Activated T-cell treated with anti-CD3 and anti-CD28 coated beads, Interleukin-2, amount 50 U/mL, for 72 hours (primary cell): ENCODE measurements around the gene TMEM50B. TPM values are rescaled to one million over a fixed set of nuclear protein-coding genes. Genes with fewer than 3 reads are reported as not detected.
"Not testable (repeated sequence)": the region's sequence is repeated elsewhere in the genome, so short reads cannot be mapped to it uniquely, and the experiment has no call there.

ENCODE experiments used
- ATAC-seq, 2 donors: fragments of 150-1000 bp; cut with Tn5 transposase; replicated peaks in 1 of 2; 2 replicates each; pipeline ENCODE4 v1.10.0; 2021; ENCODE audit warnings: moderate library complexity in 2 of 2, mild to moderate bottlenecking in 1 of 2
- DNase-seq, 2 donors: peaks; one replicate each; pipeline ENCODE4 v3.0.0; 2021 to 2022; ENCODE audit warnings: mixed read lengths in 1 of 2
- H3K27ac Mint-ChIP-seq: one replicate; pipeline ENCODE4 v1.8.0; 2022; ENCODE audit warnings: mild to moderate bottlenecking, moderate library complexity, mixed read lengths
- H3K27me3 Mint-ChIP-seq: one replicate; pipeline ENCODE4 v1.8.0; 2022; ENCODE audit warnings: low read depth, mixed read lengths
- H3K36me3 Mint-ChIP-seq, 2 donors: one replicate each; pipeline ENCODE4 v1.8.0; 2022; ENCODE audit warnings: mixed read lengths in 2 of 2, mild to moderate bottlenecking in 1 of 2; ENCODE audit not compliant: insufficient read depth in 2 of 2
- H3K4me1 Mint-ChIP-seq: one replicate; pipeline ENCODE4 v1.8.0; 2022; ENCODE audit warnings: low read depth, mixed read lengths
- H3K4me3 Mint-ChIP-seq, 2 donors: one replicate each; pipeline ENCODE4 v1.8.0; 2022; ENCODE audit warnings: mild to moderate bottlenecking in 2 of 2, mixed read lengths in 2 of 2, moderate library complexity in 2 of 2
- H3K9me3 Mint-ChIP-seq, 2 donors: one replicate each; pipeline ENCODE4 v1.8.0; 2022; ENCODE audit warnings: mixed read lengths in 2 of 2
- total RNA-seq, 2 donors: library from RNA; stranded (reverse); gene quantifications; one replicate each; pipeline ENCODE4 v1.2.3, GENCODE V29; 2022

Gene TMEM50B
- total RNA-seq, 2 donors from 2014 or later = 18.1 to 27.2 TPM

GRCh38 chr21:33461538-33462250 is 18.1 kb downstream of the TMEM50B start:
- H3K27me3 Mint-ChIP-seq = no peaks in the 10 kb centered on the region
- H3K4me1 Mint-ChIP-seq = no peaks in the 10 kb centered on the region
- no peak overlapping the region for H3K27ac Mint-ChIP-seq
- ATAC-seq (no peak), DNase-seq (no peak)
- no peaks in the 10 kb centered on the region for H3K9me3 Mint-ChIP-seq
- H3K36me3 Mint-ChIP-seq = no peaks in the 10 kb centered on the region
- H3K4me3 Mint-ChIP-seq = no peak overlapping the region

DNA sequence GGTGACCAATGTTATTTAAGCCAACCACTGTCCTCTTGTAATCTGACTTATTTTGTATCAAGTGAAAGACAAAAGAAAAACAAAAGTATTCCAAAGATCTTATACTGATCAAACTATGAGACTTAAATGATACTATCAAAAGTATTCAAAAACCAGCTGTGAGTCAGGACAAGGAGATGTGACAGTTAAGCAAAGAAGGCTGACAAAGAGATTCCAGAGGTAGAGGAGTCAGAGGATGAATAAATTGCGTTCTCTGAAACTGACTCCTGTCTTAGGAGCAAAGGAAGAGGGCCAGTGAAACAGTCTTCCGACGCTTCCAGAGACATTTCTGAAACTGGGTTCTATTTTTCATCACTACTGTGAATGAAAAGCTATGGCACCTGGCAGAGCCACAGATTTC is 20.9 kb downstream of the TMEM50B start:
- Mint-ChIP-seq H3K27me3 (no peaks in the 10 kb centered on the region), H3K4me3 (no peak overlapping the region), H3K36me3 (no peaks in the 10 kb centered on the region), H3K4me1 (no peaks in the 10 kb centered on the region), H3K9me3 (no peaks in the 10 kb centered on the region), H3K27ac (no peak overlapping the region)
- DNase-seq = no peak
- no peak for ATAC-seq

DNA sequence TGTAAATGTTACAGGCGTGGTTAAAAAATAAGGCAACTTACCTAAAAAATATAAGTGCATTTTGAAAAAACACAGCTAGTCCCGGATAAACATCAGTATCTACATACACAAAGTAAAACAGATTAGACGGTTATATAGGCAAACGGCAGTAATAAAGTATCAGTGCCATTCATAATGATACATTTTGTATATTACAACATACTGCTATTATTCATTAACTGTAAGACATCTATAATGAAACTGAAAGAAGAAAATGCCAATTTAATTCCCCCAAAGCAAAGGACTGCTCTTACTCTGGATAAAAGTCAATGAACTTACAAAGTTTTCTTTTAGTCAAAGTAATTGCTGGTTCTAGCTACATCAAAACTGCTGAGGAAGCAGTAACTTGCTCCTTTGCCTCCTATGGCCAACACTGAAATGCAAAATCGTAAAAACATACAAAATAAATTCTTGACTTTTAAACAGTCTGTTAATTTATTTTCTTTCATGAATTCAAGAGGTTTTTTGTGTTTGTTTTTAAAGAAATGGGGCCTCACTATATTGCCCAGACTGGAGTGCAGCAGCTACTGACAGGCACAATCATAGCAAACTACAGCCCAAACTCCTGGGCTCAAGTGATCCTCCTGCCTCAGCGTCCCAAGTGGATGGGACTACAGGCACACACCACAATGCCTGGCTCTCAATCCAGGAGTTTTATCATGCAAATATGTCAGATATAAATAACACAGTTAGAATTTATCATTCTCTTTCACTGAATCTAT is 23.9 kb downstream of the TMEM50B start:
- peaks cover 0 to 4% of the 10 kb centered on the region in 2 donors for H3K36me3 Mint-ChIP-seq
- no peak overlapping the region for H3K27ac Mint-ChIP-seq
- H3K27me3 Mint-ChIP-seq = no peaks in the 10 kb centered on the region
- DNase-seq (no peak), ATAC-seq (peak in 1 of 2 donors; percentile 30)
- H3K4me3 Mint-ChIP-seq = no peak overlapping the region
- no peaks in the 10 kb centered on the region for H3K4me1 Mint-ChIP-seq
- no peaks in the 10 kb centered on the region for H3K9me3 Mint-ChIP-seq

DNA sequence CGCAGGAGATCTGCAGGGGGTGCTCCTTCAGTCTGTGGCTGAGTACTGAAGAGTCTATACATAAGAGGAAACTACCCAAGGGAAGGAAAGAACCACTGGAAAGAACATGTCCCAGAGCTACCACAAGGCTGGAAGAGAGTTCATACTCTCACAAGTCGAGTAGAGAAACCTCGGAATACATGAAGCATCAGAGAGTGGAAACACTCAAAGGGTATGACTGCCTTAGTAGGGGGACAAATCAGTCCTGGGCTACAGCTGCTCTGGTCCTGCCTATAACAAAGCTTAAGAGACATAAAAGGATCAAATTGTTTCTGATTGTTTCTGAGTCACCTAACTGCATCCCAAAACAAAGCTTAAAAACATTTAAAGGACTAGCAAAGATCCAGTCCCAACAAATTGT is 27.4 kb downstream of the TMEM50B start:
- no peaks in the 10 kb centered on the region for H3K27me3 Mint-ChIP-seq
- H3K4me1 Mint-ChIP-seq = no peaks in the 10 kb centered on the region
- ATAC-seq (no peak), DNase-seq (no peak)
- H3K27ac Mint-ChIP-seq = peak overlapping the region; percentile 32
- no peak overlapping the region for H3K4me3 Mint-ChIP-seq
- H3K9me3 Mint-ChIP-seq = no peaks in the 10 kb centered on the region
- H3K36me3 Mint-ChIP-seq = peaks cover 0 to 4% of the 10 kb centered on the region in 2 donors

GRCh38 chr21:33451634-33452071 is 28.1 kb downstream of the TMEM50B start:
- Mint-ChIP-seq H3K4me1 (no peaks in the 10 kb centered on the region), H3K27ac (peak overlapping the region; percentile 8), H3K27me3 (no peaks in the 10 kb centered on the region), H3K4me3 (no peak overlapping the region), H3K9me3 (no peaks in the 10 kb centered on the region), H3K36me3 (peaks cover 0 to 4% of the 10 kb centered on the region in 2 donors)
- no peak for DNase-seq
- no peak for ATAC-seq

DNA sequence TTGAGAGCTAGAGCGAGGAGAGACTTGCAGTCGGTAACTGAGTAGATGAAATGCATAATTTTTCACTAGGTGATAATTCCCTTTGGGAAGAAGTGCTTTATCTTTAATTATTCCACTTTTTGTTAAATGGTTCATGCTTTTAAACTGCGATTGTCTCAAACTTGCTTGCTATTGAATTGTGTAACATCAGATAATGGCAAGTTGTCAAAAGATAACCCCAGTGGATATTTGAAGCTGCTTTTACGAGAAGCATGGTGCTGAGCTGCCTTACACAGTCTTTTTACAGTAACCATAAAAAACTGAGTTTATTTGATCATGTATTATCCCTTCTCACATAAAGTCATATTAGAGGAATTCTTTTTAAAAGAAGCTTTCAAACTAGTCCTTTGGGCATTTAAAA is 30.2 kb downstream of the TMEM50B start:
- H3K27ac Mint-ChIP-seq = no peak overlapping the region

GRCh38 chr21:33446620-33447019 is 33.2 kb downstream of the TMEM50B start:
- DNase-seq, H3K9me3 Mint-ChIP-seq, H3K36me3 Mint-ChIP-seq, H3K27me3 Mint-ChIP-seq, H3K27ac Mint-ChIP-seq, H3K4me3 Mint-ChIP-seq, H3K4me1 Mint-ChIP-seq, ATAC-seq: not testable (repeated sequence)

More for the DNA sequence above, 30.2 kb downstream of the TMEM50B start:
- Mint-ChIP-seq H3K9me3 (no peaks in the 10 kb centered on the region), H3K36me3 (peaks cover 0 to 4% of the 10 kb centered on the region in 2 donors), H3K4me3 (no peak overlapping the region), H3K4me1 (peaks cover 6% of the 10 kb centered on the region), H3K27me3 (no peaks in the 10 kb centered on the region)
- DNase-seq = no peak
- no peak for ATAC-seq

GRCh38 chr21:33444499-33444898 is 35.3 kb downstream of the TMEM50B start:
- Mint-ChIP-seq H3K4me1 (peaks cover 11% of the 10 kb centered on the region), H3K36me3 (no peaks in the 10 kb centered on the region), H3K27ac (no peak overlapping the region), H3K4me3 (no peak overlapping the region), H3K9me3 (no peaks in the 10 kb centered on the region), H3K27me3 (no peaks in the 10 kb centered on the region)
- DNase-seq (no peak), ATAC-seq (peak in 1 of 2 donors; percentile 5)

DNA sequence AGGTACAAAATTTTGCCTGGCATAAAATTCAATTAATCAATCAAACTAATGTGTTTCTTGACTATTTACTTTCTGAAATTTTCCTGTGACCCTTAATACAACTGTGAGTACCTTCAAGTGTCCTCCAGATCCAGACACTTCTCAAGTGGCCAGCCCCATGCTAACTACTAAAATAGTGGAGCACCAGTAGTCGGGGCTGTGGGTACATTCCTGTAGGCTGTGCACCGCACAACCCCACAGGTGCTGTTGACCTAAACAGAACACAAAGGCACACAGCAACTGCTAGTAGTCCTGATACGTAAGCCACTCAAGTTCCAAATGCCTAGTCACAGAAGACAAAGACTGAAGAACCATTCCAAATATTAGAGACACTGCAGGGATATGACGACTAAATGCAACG is 36.6 kb downstream of the TMEM50B start:
- Mint-ChIP-seq H3K4me3 (no peak overlapping the region), H3K36me3 (peaks cover 0 to 2% of the 10 kb centered on the region in 2 donors), H3K4me1 (peaks cover 11% of the 10 kb centered on the region), H3K27me3 (no peaks in the 10 kb centered on the region), H3K27ac (no peak overlapping the region), H3K9me3 (no peaks in the 10 kb centered on the region)
- ATAC-seq (no peak), DNase-seq (no peak)

DNA sequence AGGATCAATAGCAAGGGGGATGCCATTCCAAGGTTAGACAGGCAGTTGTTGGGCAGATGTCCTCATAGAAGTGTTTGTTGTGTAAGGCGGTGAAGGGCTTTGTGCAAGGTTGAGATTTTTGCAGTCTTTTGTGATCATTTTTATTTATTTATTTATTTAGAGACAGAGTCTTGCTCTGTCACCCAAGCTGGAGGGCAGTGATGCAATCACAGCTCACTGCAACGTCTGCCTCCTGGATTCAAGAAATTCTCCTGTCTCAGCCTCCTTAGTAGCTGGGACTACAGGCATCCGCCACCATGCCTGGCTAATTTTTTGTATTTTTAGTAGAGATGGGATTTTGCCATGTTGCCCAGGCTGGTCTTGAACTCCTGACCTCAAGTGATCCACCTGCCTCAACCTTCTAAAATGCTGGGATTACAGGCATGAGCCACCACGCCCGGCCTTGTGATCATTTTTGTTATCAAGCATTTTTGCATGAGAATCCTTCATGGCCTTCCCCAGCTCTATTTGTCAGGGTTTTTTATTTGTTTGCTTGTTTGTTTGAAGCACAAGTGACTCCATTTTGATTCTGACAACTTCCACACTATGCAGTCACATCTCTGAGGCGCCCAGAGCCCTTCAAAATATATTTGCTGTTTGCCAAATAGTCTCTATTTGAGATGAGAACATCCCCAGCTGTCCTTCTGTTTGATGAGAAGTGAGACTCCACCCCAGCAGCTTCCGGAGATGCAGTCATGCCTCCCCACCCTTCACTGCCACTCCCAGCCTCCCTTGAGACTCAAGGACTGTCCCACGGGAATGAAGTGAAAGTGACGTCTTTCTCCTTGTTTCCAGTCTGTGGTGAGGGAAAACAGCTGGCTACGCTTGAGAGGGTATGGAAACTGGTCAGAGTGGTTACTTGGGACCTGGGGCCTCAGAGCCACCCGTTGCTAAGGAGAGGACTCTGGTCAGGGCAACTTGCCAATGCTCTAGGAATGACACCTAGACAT is 38.0 kb downstream of the TMEM50B start:
- H3K27me3 Mint-ChIP-seq = no peaks in the 10 kb centered on the region
- H3K27ac Mint-ChIP-seq = no peak overlapping the region
- peaks cover 11% of the 10 kb centered on the region for H3K4me1 Mint-ChIP-seq
- ATAC-seq = no peak
- peaks cover 4 to 5% of the 10 kb centered on the region in 2 donors for H3K36me3 Mint-ChIP-seq
- no peaks in the 10 kb centered on the region for H3K9me3 Mint-ChIP-seq
- H3K4me3 Mint-ChIP-seq = no peak overlapping the region
- DNase-seq = no peak

- Mint-ChIP-seq H3K4me3 (no peak overlapping the region), H3K27ac (no peak overlapping the region), H3K4me1 (peaks cover 37% of the 10 kb centered on the region), H3K9me3 (no peaks in the 10 kb centered on the region), H3K36me3 (peaks cover 18 to 30% of the 10 kb centered on the region in 2 donors), H3K27me3 (no peaks in the 10 kb centered on the region)
- DNase-seq (no peak), ATAC-seq (no peak)
Observed at GRCh38 chr21:33437140-33437539, 42.6 kb downstream of the TMEM50B start.

GRCh38 chr21:33434770-33435360 is 44.9 kb downstream of the TMEM50B start:
- ATAC-seq (peak; percentile 97 to 98), DNase-seq (peak; percentile 37 to 45)
- Mint-ChIP-seq H3K27me3 (no peaks in the 10 kb centered on the region), H3K36me3 (peaks cover 19 to 35% of the 10 kb centered on the region in 2 donors), H3K27ac (peak overlapping the region; percentile 86), H3K4me3 (peak overlapping the region; percentile 76 to 78), H3K9me3 (no peaks in the 10 kb centered on the region), H3K4me1 (peaks cover 34% of the 10 kb centered on the region)
